LHCN-M2 (cell line): ENCODE data around the gene APOL4. TPM values are rescaled to one million over a fixed set of nuclear protein-coding genes. Genes with fewer than 3 reads are reported as not detected.
A peak's percentile ranks its signal among the peaks of the same experiment; 100 is the strongest.
"Not testable (repeated sequence)": the region's sequence is repeated elsewhere in the genome, so short reads cannot be mapped to it uniquely, and the experiment has no call there.

ENCODE experiments used
- DNase-seq: peaks from one replicate; pipeline ENCODE4 v3.0.0-alpha.2; 2012; ENCODE audit warnings: low read depth
- total RNA-seq: library from RNA; depleted of rRNA; stranded (reverse); fragments of >200 nt; gene quantifications from 2 replicates; pipeline ENCODE4 v1.2.3, GENCODE V29; 2014

The APOL4 gene
- total RNA-seq, 1 experiment from 2014 or later, result 0.17 TPM

GRCh38 chr22:36231051-36231450 is 29.4 kb upstream of the APOL4 start:
- not testable (repeated sequence) for DNase-seq

DNA sequence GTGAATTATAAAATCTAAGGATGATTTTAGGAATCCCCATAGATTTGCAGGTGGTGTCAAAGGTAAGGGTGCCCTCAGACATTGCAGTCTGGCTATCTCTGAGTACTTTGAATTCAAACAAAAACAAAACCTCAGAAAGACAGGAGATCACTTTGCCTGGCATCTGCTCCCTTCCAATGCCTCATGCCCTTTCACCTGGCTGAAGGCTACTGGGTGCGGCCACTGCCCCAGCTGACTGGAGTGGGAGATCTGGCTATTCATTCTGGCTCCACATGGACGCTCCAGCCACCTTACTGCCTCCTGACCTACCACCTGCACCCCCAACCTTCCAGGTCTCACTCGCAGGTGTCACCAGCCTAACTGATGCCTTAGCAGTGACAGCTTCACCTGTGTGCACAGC is 28.0 kb upstream of the APOL4 start:
- not testable (repeated sequence) for DNase-seq

GRCh38 chr22:36228944-36229343 is 27.3 kb upstream of the APOL4 start:
- no peak for DNase-seq

- DNase-seq, result not testable (repeated sequence)
Observed at GRCh38 chr22:36228369-36228768, 26.8 kb upstream of the APOL4 start.

DNA sequence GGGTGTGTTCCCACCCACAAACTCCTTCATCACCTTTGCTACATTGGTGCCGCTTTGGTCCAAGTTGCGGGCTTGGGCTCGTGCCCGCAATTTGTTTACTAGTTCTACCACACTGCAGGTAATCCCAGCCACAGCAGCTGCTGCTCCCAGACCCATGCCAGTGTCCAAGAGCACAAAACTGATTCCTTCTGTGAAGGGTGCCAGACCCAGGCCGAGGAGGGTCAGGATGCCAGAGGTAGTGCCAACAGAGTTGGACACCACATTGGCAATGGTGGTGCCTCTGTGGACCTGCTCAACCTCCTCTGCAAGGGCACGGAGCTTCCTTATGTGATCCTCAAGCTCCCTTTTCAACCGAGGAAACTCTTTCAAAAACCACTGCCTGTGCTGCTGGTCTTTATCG is 26.2 kb upstream of the APOL4 start:
- no peak for DNase-seq

DNA sequence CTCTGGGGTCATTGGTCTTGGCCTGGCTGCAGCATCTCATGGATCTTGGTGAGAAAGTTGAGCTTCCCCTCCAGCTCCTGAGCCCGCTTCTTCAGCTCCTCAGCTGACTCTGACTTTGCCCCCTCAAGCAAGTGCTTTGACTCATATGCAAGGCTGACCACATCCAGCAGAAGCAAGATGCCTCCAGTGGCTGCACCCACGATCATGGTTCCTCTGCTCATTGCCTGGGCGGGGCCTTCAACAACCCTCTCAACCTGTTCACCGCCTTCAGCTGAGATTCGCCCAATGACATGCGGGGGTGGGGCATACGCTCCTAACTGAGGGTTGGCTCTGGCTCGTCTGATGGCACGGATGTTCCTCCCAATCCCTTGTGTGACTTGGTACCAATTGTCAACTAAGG is 25.8 kb upstream of the APOL4 start:
- no peak for DNase-seq

GRCh38 chr22:36226189-36226588 is 24.6 kb upstream of the APOL4 start:
- no peak for DNase-seq

DNA sequence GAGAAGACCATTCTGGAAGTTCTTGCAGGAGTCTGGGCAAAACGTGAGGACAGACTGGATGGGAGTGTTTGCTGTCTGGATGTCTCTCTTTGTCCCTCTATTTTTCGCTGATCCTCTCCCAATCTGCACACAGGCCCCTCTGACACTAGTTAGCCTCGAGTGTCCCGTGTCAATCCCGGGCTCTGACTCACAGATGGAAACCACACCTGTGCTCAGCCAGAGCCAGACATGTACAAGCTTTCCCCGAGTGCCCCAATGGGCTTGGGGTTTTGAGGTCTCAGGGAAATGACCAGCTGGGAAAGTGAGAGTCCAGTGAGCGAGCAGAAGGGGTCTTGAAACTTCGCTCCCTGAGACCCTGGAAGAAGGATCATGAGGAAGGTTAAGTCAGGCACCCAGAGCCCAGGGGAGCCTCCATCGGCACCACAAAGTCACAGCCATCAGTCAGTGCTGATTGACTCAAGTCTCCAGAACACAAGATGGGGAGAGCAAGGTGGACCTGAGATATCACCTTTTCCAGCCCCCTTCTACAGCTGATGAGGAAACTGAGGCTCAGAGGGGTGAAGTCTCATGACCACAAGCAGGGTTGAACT is 23.8 kb upstream of the APOL4 start:
- DNase-seq, result no peak

- DNase-seq, result no peak
Observed at GRCh38 chr22:36224245-36224644, 22.6 kb upstream of the APOL4 start.

GRCh38 chr22:36223504-36223903 is 21.9 kb upstream of the APOL4 start:
- DNase-seq, result peak; percentile 23

- DNase-seq, result no peak
Observed at GRCh38 chr22:36222887-36223450, 21.4 kb upstream of the APOL4 start.

GRCh38 chr22:36221799-36222751 is 20.5 kb upstream of the APOL4 start:
- DNase-seq, result no peak

DNA sequence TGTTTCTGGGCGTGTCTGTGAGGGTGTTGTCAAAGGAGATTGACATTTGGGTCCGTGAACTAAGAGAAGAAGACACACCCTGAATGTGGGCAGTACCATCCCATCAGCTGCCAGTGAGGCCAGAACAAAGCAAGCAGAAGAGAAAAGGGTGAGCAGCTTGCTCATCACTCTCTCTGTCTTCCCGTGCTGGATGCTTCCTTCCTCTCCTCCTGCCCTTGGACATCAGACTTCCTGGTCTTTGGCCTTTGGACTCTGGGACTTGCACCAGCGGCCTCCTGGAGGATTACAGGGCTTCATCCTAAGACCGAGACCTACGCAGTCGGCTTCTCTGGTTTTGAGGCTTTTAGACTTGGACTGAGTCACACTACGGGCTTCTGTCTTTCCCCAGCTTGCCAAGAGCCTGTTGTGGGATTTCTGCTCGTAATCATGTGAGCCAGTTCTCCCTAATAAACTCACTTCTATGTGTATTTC is 18.9 kb upstream of the APOL4 start:
- peak; percentile 62 for DNase-seq

- DNase-seq, result no peak
Observed at GRCh38 chr22:36218648-36219193, 17.1 kb upstream of the APOL4 start.

DNA sequence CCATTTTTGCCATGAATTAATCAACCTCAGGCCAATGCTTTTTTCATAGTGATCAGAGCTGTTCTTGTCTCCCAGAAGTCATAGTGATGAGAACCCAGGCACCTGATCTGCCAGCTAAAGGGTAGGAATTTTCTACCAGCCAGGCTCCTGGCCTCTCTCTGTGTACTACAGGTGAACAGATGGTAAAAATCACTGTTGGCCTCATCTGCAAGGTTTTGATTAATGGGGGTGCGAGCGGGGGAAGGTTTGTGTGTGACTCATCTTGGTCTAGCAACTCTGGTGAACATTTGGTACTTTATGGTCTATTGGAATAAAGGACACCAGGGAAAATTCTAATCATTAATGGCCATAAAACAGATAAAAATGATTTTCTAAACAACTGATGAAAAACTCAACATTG is 14.4 kb upstream of the APOL4 start:
- no peak for DNase-seq

DNA sequence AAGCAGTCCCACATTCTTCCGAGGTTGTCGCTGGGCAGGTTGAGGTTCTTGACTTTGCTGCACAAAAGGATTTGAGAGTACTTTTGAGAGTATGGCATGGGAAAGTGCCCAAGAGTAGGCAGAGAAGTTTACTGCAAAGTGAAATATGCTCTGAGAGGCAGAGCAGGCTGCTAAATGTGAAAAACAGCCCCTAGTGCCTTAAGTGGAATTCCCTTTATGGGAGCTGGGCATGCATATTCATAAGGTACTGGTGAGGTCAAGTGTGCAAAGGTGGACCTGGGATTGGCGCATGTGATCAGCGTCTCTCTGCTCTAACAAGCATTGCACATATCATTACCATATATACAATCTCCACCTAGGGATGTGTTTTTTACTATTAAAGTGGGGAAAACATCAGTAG is 12.0 kb upstream of the APOL4 start:
- DNase-seq, result no peak

DNA sequence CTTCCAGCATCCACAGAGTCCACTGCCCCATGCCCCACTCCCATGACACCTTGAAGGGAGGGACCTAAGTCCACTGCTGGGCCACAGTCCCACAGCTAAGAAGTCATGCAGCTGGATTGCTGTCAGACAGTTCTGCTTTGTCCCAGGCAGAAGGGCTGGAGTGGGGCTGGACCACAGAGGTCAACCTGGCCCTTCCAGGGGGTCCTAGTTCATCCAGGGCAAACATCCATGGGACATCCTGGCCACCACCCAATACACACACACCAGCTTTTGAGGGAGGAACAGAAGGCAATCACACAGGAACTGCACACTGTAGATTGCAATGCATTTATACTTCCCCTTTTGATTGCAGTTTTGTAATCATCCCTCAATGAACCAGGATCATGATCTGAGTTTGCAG is 11.3 kb upstream of the APOL4 start:
- no peak for DNase-seq

GRCh38 chr22:36211237-36211861 is 9.7 kb upstream of the APOL4 start:
- DNase-seq, result no peak

DNA sequence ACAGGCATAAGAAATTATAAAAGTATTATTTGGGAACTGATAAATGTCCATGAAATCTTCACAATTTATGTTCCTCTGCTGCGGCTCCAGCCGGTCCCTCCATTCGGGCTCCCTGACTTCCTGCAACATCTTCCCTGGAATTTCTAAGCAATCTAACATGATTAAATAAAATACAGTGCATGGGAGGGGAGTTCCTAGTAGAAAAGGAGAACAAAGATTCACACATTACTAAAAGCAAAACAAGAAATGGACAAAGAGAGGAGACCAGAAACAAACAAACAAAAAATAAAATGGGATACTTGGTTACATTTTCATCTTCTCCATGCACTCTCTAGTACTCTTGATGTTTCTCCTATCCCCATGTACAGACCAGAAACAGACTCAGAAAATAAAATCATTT is 8.6 kb upstream of the APOL4 start:
- no peak for DNase-seq

- not testable (repeated sequence) for DNase-seq
Observed at GRCh38 chr22:36209488-36209908, 7.9 kb upstream of the APOL4 start.

DNA sequence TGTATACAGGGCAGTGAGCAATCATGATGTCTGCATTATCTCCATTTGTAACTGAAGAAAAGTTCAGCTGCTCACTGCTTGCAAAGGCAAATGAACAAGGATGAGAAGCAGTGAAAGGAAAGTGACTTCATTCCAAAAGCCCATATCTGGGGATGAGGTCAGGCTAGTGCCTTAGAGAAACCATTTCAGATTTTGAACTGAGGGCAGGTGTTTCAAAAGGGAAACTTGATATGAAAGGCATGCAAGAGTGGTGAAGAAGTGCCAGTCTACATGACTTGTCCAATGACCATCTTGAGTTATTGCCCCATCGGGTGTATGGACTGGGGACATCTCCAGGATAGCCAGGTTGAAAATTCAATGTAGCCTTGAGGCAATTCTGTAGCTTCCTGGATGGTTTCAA is 7.3 kb upstream of the APOL4 start:
- DNase-seq, result no peak
